ENCODE results near the gene SIL1. TPM values are rescaled to one million over a fixed set of nuclear protein-coding genes. Genes with fewer than 3 reads are reported as not detected.

Gene SIL1
- total and polyA plus RNA-seq, 9 of the 15 experiments (the other 6 are each of a cell fraction or from before 2014, with no cell fraction given): 1.3 to 30.5 (median 18.1) TPM

DNA sequence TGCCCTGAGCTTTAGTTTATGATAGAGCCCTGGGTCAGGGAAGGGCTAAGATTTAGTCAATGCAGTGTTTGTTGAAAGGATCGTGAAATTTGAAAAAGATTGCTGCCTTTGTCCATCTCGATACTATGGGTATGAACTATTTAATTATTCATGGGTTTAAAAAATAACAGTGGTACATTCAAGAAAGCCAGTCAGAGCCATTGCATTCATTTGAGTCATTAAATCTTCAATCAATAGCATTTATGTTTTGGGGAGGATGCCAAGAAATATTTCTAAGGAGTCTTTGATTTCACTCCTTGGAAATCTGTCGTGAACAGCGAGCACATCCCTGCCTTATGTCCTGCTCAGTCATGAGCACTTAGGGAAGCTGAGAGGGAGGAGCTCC is 268.6 kb downstream of the SIL1 start:
- ChIA-PET CTCF (ENCODE audit: low intra/inter-chr PET ratio) (no interaction called here), POLR2A (no interaction called here)
- no peaks in the 10 kb centered on the region for H3K27me3 ChIP-seq (ENCODE audit: control insufficient read depth in 2 of 2, insufficient read depth in 2 of 2, low read length in 2 of 2)
- DNase-seq (ENCODE audit: extremely low read depth in 1 of 4, low spot score in 3 of 4) (no peak), ATAC-seq (no peak), FAIRE-seq (no peak)
- intact Hi-C loops (cut with micrococcal nuclease) (no loop called here), in situ Hi-C loops (cut with MboI) (no loop called here)
- no peaks in the 10 kb centered on the region for H3K79me2 ChIP-seq (ENCODE audit: control insufficient read depth, insufficient read depth, low read length)
- peaks cover 9% of the 10 kb centered on the region; the same call in 1 of the 2 replicates for H4K20me1 ChIP-seq (replicated peaks; ENCODE audit: control insufficient read depth, insufficient read depth, low read length)
- no peak overlapping the region for H3K4me3 ChIP-seq
- H3K9ac ChIP-seq (ENCODE audit: insufficient read depth in 1 of 2, low read depth in 2 of 2, low read length in 2 of 2): no peak overlapping the region
- H3K9me1 ChIP-seq (ENCODE audit: control insufficient read depth, insufficient read depth, low read length): no peaks in the 10 kb centered on the region
- no peaks in the 10 kb centered on the region; a peak in 1 of 5 replicates for H3K4me1 ChIP-seq (replicated peaks in 1 of 2; ENCODE audit: control insufficient read depth in 2 of 2, insufficient read depth in 2 of 2, low read length in 2 of 2)
- no peak overlapping the region for H3K4me2 ChIP-seq (ENCODE audit: insufficient read depth, low read length)
- H3K27ac ChIP-seq (ENCODE audit: extremely low read depth, low read depth, low read length): no peak overlapping the region
- no peak overlapping the region for H2AFZ ChIP-seq (ENCODE audit: low read depth, low read length)
- WGBS (ENCODE audit: insufficient coverage, low coverage, missing lambda C conversion rate): 90% methylated on average over 4 of the region's 4 CpGs
- no TSS peak for BruUV-seq (replicated peaks)
- peaks cover 87% of the 10 kb centered on the region for H3K36me3 ChIP-seq (ENCODE audit: control insufficient read depth, insufficient read depth, low read length)
- H3K9me3 ChIP-seq (replicated peaks; ENCODE audit: control insufficient read depth, insufficient read depth, low read depth, low read length): no peaks in the 10 kb centered on the region
- TF ChIP-seq CCNT2 (IDR thresholded peaks at IDR 0.05; ENCODE audit: borderline replicate concordance, extremely low read depth, insufficient read length, low read depth, low read length): no peak
- no peak for TF ChIP-seq SRSF3 (IDR thresholded peaks at IDR 0.05; ENCODE audit: insufficient read depth, low read length)
- no peak for TF ChIP-seq ETV5 (CRISPR knock-in tag; IDR thresholded peaks at IDR 0.05; ENCODE audit: low read depth)
- no peak for TF ChIP-seq ATF1 (CRISPR knock-in tag; IDR thresholded peaks at IDR 0.05)
- no peak for TF ChIP-seq ATF1 (tag; IDR thresholded peaks at IDR 0.05)
- TF ChIP-seq ZNF57 (CRISPR knock-in tag; IDR thresholded peaks at IDR 0.05): no peak
- TF ChIP-seq, protein P1, sequence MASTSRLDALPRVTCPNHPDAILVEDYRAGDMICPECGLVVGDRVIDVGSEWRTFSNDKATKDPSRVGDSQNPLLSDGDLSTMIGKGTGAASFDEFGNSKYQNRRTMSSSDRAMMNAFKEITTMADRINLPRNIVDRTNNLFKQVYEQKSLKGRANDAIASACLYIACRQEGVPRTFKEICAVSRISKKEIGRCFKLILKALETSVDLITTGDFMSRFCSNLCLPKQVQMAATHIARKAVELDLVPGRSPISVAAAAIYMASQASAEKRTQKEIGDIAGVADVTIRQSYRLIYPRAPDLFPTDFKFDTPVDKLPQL (IDR thresholded peaks at IDR 0.05; ENCODE audit: extremely low read depth, insufficient read length): no peak
- no peak for TF ChIP-seq ADNP (tag; IDR thresholded peaks at IDR 0.05)
- TF ChIP-seq, protein P2, sequence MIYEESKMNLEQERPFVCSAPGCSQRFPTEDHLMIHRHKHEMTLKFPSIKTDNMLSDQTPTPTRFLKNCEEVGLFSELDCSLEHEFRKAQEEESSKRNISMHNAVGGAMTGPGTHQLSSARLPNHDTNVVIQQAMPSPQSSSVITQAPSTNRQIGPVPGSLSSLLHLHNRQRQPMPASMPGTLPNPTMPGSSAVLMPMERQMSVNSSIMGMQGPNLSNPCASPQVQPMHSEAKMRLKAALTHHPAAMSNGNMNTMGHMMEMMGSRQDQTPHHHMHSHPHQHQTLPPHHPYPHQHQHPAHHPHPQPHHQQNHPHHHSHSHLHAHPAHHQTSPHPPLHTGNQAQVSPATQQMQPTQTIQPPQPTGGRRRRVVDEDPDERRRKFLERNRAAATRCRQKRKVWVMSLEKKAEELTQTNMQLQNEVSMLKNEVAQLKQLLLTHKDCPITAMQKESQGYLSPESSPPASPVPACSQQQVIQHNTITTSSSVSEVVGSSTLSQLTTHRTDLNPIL (CRISPR knock-in tag; IDR thresholded peaks at IDR 0.05): no peak
- TF ChIP-seq, protein P3, sequence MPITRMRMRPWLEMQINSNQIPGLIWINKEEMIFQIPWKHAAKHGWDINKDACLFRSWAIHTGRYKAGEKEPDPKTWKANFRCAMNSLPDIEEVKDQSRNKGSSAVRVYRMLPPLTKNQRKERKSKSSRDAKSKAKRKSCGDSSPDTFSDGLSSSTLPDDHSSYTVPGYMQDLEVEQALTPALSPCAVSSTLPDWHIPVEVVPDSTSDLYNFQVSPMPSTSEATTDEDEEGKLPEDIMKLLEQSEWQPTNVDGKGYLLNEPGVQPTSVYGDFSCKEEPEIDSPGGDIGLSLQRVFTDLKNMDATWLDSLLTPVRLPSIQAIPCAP (CRISPR knock-in tag; IDR thresholded peaks at IDR 0.05; ENCODE audit: borderline replicate concordance): no peak
- TF ChIP-seq, protein P4, sequence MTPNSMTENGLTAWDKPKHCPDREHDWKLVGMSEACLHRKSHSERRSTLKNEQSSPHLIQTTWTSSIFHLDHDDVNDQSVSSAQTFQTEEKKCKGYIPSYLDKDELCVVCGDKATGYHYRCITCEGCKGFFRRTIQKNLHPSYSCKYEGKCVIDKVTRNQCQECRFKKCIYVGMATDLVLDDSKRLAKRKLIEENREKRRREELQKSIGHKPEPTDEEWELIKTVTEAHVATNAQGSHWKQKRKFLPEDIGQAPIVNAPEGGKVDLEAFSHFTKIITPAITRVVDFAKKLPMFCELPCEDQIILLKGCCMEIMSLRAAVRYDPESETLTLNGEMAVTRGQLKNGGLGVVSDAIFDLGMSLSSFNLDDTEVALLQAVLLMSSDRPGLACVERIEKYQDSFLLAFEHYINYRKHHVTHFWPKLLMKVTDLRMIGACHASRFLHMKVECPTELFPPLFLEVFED (CRISPR knock-in tag; conservative IDR thresholded peaks at IDR 0.05): no peak
- no peak for TF ChIP-seq ZNF274 (IDR thresholded peaks at IDR 0.05; ENCODE audit: borderline replicate concordance, low read depth, low read length)
- TF ChIP-seq, protein P5, sequence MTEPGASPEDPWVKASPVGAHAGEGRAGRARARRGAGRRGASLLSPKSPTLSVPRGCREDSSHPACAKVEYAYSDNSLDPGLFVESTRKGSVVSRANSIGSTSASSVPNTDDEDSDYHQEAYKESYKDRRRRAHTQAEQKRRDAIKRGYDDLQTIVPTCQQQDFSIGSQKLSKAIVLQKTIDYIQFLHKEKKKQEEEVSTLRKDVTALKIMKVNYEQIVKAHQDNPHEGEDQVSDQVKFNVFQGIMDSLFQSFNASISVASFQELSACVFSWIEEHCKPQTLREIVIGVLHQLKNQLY (CRISPR knock-in tag; conservative IDR thresholded peaks at IDR 0.05): no peak
- no peak for TF ChIP-seq HDAC1 (IDR thresholded peaks at IDR 0.05)
- TF ChIP-seq, protein P6, sequence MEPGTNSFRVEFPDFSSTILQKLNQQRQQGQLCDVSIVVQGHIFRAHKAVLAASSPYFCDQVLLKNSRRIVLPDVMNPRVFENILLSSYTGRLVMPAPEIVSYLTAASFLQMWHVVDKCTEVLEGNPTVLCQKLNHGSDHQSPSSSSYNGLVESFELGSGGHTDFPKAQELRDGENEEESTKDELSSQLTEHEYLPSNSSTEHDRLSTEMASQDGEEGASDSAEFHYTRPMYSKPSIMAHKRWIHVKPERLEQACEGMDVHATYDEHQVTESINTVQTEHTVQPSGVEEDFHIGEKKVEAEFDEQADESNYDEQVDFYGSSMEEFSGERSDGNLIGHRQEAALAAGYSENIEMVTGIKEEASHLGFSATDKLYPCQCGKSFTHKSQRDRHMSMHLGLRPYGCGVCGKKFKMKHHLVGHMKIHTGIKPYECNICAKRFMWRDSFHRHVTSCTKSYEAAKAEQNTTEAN (CRISPR knock-in tag; IDR thresholded peaks at IDR 0.05): no peak
- TF ChIP-seq TSC22D4 (tag; IDR thresholded peaks at IDR 0.05): no peak
- TF ChIP-seq TAF9B (IDR thresholded peaks at IDR 0.05; ENCODE audit: partially characterized antibody): no peak
- no peak for TF ChIP-seq NFXL1 (CRISPR knock-in tag; IDR thresholded peaks at IDR 0.05)
